ENCODE results near the gene MS4A1. TPM values are rescaled to one million over a fixed set of nuclear protein-coding genes. Genes with fewer than 3 reads are reported as not detected.
"Not testable (repeated sequence)": the region's sequence is repeated elsewhere in the genome, so short reads cannot be mapped to it uniquely, and the experiment has no call there.

MS4A1 gene
- total RNA-seq, 1 donor from 2014 or later: 0.49 TPM

- no peak for DNase-seq (ENCODE audit: low spot score)
Measured at GRCh38 chr11:60502221-60502775, 46.7 kb downstream of the MS4A1 start.

DNA sequence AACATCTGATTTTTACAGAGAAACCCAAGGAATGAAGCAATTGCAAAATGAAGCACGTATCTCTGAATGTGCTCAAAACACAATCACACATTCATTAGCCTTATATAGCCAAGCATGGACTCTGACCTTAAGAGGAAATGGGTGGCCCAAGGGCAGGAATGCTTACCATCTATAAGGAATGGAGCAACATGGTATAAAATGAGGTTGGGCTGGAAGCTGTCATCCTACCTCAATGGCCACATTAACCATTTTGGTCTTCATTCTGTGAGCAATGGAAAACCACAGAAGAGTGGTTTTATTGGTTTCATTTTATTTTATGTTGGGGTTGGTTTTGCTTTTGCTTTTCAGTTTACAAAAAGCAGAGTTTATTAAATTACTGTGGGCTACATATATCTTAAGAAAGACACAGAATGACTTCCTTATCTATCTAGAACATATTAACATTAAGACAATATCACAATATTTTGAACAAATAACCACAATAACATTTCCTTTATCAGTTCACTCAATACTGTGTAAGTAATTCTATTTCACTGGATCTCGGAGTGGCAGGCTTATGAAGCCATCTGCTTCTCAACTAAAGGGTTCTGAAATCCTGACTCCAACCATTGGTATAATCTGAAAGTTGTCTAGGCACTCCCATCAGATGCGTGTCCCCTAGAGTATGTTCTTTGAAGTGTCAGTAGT, 48.7 kb downstream of the MS4A1 start:
- no peak for DNase-seq (ENCODE audit: low spot score)

DNA sequence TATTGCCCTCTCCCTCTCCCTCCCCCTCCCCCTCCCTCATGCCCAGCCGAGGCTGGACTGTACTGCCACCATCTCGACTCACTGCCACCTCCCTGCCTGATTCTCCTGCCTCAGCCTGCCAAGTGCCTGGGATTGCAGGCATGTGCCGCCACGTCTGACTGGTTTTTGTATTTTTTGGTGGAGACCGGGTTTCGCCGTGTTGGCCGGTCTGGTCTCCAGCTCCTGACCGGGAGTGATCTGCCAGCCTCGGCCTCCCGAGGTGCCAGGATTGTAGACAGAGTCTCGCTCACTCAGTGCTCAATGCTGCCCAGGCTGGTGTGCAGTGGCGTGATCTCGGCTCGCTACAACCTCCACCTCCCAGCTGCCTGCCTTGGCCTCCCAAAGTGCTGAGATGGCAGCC, 54.0 kb downstream of the MS4A1 start:
- DNase-seq (ENCODE audit: low spot score): not testable (repeated sequence)

GRCh38 chr11:60510209-60510608, 54.6 kb downstream of the MS4A1 start:
- DNase-seq (ENCODE audit: low spot score): not testable (repeated sequence)

DNA sequence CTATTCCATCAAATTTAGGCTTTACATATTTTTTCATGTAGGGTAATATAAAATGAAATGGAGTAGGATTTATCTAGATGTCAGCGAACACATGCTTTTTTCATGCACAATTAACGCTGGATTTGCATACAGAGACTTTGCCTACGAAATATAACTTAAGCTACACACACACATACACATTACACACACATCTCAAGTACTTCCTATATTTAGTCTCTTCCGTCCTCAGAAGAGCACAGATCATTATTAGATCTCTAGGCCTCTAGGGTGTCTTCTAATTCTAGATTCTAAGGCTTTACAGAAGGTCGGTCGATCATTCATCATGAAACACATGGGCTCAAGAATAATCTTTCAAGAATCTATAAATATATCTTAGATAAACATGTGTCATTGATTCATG, 55.7 kb downstream of the MS4A1 start:
- DNase-seq (ENCODE audit: low spot score): no peak

DNA sequence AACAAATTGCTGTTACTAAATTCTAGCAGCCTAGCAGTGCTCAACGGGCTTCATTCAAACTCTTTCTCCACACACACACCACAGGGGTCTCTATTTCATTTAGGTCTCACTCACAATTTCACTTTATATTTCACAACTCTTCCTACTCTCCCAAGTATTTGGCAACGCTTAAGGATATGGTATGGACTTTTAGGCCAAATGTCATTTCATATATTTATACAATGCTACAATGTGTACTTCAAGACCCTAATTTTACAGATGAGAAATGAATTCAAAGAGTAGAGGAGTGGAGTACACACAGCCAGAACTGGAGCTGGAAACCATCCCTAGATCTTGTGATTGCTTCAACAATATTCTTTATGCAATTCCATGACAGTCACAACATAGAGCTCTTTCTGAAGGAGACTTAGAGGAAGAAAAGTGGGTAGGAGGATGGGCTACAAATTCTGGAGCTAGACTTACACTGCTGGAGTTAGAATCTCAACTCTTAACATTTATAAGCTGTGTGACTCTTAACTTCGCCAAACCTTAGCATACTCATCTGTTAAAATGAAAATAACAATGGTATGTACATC, 57.1 kb downstream of the MS4A1 start:
- DNase-seq (ENCODE audit: low spot score): no peak

DNA sequence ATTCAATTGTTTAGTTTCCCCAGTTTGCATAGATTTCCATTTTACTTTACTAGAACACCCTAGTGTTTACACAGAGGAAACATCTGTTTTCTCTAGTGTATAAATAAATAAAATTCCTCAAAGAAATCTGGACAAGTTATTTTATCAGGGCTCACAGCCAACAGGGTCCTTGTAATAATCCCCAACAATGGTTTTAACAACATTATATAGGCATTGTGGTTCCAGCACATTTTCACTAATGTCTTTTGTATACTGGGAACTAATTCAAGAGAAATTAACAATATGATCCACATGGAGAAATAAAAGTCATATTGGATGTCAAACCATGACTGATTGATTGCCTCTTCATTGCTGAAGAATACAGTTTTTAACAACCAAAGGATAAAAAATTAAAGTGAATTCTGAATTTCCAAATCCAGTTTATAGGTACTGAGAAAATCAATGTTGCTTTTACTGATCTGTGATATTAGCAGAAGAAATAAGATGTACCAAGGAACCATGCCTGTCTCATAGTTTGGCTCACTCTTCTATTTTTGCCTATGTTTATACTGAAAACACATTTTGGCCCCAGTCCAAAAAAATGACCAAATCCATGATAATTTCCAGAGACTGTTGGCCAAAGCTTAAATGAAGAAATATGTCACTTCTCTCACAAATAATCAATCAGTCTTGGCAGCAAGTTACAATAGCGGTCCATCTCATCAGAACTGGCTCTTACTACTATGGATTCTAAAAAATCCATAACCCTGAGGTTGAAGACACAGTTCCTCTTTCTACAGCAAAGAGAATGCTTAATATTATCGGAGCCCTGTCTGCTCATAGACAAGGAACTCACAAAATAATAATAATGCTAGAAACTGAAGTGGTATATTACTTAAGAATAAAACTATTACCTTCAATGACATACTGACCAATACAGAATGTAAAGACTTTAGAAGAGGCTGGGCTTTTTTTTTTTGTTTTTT, 58.1 kb downstream of the MS4A1 start:
- DNase-seq (ENCODE audit: low spot score): no peak

- no peak for DNase-seq (ENCODE audit: low spot score)
Measured at GRCh38 chr11:60515144-60515855, 59.7 kb downstream of the MS4A1 start, which contains the start of gene MS4A13. Gene MS4A13 (plus strand): TSS chr11:60515392. CDS start chr11:60518084, 2,692 bp downstream.

Other genes with a start within 250 kb of the MS4A1 start
- gene MS4A4E, start 212.7 kb upstream of the MS4A1 start, total RNA-seq: 4.7 TPM
- gene MS4A4A, start 175.2 kb upstream of the MS4A1 start, total RNA-seq: 8.4 TPM
- gene MS4A6E, start 128.6 kb upstream of the MS4A1 start, total RNA-seq: not detected
- 33.2 TPM for gene MS4A7, start 77.3 kb upstream of the MS4A1 start, total RNA-seq
- 1.5 TPM for gene MS4A14, start 59.4 kb upstream of the MS4A1 start, total RNA-seq
- gene MS4A5, start 26.3 kb upstream of the MS4A1 start, total RNA-seq: not detected
- gene MS4A12, start 36.9 kb downstream of the MS4A1 start, total RNA-seq: not detected
- gene MS4A13, start 59.5 kb downstream of the MS4A1 start, total RNA-seq: not detected
- gene MS4A8, start 243.8 kb downstream of the MS4A1 start, total RNA-seq: not detected